ENCODE measurements around the gene URB1. TPM values are rescaled to one million over a fixed set of nuclear protein-coding genes. Genes with fewer than 3 reads are reported as not detected.

Gene URB1
- total and polyA plus RNA-seq, 2 experiments from 2014 or later = 3.4 to 10.1 TPM

GRCh38 chr21:32364387-32364786, 28.4 kb downstream of the URB1 start:
- peak overlapping the region; percentile 75 for H3K27ac ChIP-seq
- no peak overlapping the region for H3K4me3 ChIP-seq
- no peaks in the 10 kb centered on the region for H3K4me1 ChIP-seq (ENCODE audit: insufficient read depth)
- H3K79me2 ChIP-seq = no peaks in the 10 kb centered on the region
- 69% methylated on average over 7 of the region's 7 CpGs for WGBS (ENCODE audit: low lambda C conversion rate, missing lambda C conversion rate)
- TF ChIP-seq EZH2phosphoT487 (IDR thresholded peaks at IDR 0.05; ENCODE audit: low read depth, severe bottlenecking, unreplicated experiment) (no peak), EZH2 (IDR thresholded peaks at IDR 0.05; ENCODE audit: borderline replicate concordance) (no peak)
- TF ChIP-seq, protein P1, sequence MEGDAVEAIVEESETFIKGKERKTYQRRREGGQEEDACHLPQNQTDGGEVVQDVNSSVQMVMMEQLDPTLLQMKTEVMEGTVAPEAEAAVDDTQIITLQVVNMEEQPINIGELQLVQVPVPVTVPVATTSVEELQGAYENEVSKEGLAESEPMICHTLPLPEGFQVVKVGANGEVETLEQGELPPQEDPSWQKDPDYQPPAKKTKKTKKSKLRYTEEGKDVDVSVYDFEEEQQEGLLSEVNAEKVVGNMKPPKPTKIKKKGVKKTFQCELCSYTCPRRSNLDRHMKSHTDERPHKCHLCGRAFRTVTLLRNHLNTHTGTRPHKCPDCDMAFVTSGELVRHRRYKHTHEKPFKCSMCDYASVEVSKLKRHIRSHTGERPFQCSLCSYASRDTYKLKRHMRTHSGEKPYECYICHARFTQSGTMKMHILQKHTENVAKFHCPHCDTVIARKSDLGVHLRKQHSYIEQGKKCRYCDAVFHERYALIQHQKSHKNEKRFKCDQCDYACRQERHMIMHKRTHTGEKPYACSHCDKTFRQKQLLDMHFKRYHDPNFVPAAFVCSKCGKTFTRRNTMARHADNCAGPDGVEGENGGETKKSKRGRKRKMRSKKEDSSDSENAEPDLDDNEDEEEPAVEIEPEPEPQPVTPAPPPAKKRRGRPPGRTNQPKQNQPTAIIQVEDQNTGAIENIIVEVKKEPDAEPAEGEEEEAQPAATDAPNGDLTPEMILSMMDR (IDR thresholded peaks at IDR 0.05; ENCODE audit: poor library complexity) = no peak
- no peaks in the 10 kb centered on the region for H3K9me2 ChIP-seq (replicated peaks; ENCODE audit: insufficient read depth)
- no peaks in the 10 kb centered on the region for H4K20me1 ChIP-seq (ENCODE audit: insufficient read depth, poor library complexity, severe bottlenecking)
- no peak overlapping the region for H2AFZ ChIP-seq
- no peaks in the 10 kb centered on the region for H3K27me3 ChIP-seq
- peaks cover 3% of the 10 kb centered on the region for H3K36me3 ChIP-seq (replicated peaks; ENCODE audit: insufficient read depth, low read depth)
- no peak overlapping the region for H3K4me2 ChIP-seq
- no peak for DNase-seq (ENCODE audit: low spot score)
- H3K9me3 ChIP-seq (ENCODE audit: low read depth) = no peaks in the 10 kb centered on the region

- H3K4me3 ChIP-seq = no peak overlapping the region
- no peaks in the 10 kb centered on the region for H3K9me3 ChIP-seq (ENCODE audit: low read depth)
- no peak overlapping the region for H3K4me2 ChIP-seq
- H3K27ac ChIP-seq = no peak overlapping the region
- no peak overlapping the region for H2AFZ ChIP-seq
- no peak for DNase-seq (ENCODE audit: low spot score)
- H3K36me3 ChIP-seq (replicated peaks; ENCODE audit: insufficient read depth, low read depth) = no peaks in the 10 kb centered on the region
- TF ChIP-seq EZH2 (IDR thresholded peaks at IDR 0.05; ENCODE audit: borderline replicate concordance) (no peak), EZH2phosphoT487 (IDR thresholded peaks at IDR 0.05; ENCODE audit: low read depth, severe bottlenecking, unreplicated experiment) (no peak)
- TF ChIP-seq, protein P1 (IDR thresholded peaks at IDR 0.05; ENCODE audit: poor library complexity) = no peak
- H3K4me1 ChIP-seq (ENCODE audit: insufficient read depth) = no peaks in the 10 kb centered on the region
- no peaks in the 10 kb centered on the region for H3K9me2 ChIP-seq (replicated peaks; ENCODE audit: insufficient read depth)
- H3K27me3 ChIP-seq = no peaks in the 10 kb centered on the region
- WGBS (ENCODE audit: low lambda C conversion rate, missing lambda C conversion rate) = 90% methylated on average over 5 of the region's 5 CpGs
- no peaks in the 10 kb centered on the region for H3K79me2 ChIP-seq
- H4K20me1 ChIP-seq (ENCODE audit: insufficient read depth, poor library complexity, severe bottlenecking) = no peaks in the 10 kb centered on the region
Measured at GRCh38 chr21:32360401-32360975, 32.3 kb downstream of the URB1 start.

DNA sequence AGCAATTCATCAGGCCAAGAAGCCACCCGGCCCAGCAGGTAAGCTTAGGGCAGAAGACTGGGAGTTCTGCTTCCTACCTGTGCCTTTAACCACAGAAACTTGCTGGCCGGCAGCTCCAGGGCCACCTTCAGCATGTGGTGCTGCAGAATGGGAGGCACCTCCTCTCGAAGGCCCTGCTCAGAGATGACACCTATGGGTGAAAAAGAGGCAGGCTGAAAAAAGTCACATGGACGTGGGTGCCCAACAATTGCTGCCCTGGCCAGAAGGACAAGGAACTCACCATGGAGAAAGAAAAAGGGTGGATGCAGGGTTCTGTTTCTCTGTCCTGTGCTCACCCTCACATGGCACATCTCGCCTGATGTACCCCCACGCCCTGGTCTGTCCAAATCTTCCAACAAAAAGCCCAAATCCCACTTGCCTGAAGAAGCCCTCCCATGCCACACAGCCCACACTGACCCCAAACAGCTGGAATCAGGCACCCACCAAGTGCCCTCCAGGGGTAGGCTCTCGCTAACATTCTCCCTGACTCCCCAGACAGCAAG, 33.0 kb downstream of the URB1 start:
- no peak for DNase-seq (ENCODE audit: low spot score)
- H3K27ac ChIP-seq = no peak overlapping the region
- no peaks in the 10 kb centered on the region for H3K79me2 ChIP-seq
- H3K4me1 ChIP-seq (ENCODE audit: insufficient read depth) = no peaks in the 10 kb centered on the region
- WGBS (ENCODE audit: low lambda C conversion rate, missing lambda C conversion rate) = 81% methylated on average over 7 of the region's 7 CpGs
- no peak overlapping the region for H3K4me2 ChIP-seq
- no peaks in the 10 kb centered on the region for H3K9me3 ChIP-seq (ENCODE audit: low read depth)
- H3K4me3 ChIP-seq = no peak overlapping the region
- no peak overlapping the region for H2AFZ ChIP-seq
- H3K36me3 ChIP-seq (replicated peaks; ENCODE audit: insufficient read depth, low read depth) = no peaks in the 10 kb centered on the region
- no peaks in the 10 kb centered on the region for H3K27me3 ChIP-seq
- TF ChIP-seq, protein P1 (IDR thresholded peaks at IDR 0.05; ENCODE audit: poor library complexity) = no peak
- TF ChIP-seq EZH2phosphoT487 (IDR thresholded peaks at IDR 0.05; ENCODE audit: low read depth, severe bottlenecking, unreplicated experiment) (no peak), EZH2 (IDR thresholded peaks at IDR 0.05; ENCODE audit: borderline replicate concordance) (no peak)
- H3K9me2 ChIP-seq (replicated peaks; ENCODE audit: insufficient read depth) = no peaks in the 10 kb centered on the region
- H4K20me1 ChIP-seq (ENCODE audit: insufficient read depth, poor library complexity, severe bottlenecking) = no peaks in the 10 kb centered on the region

All from hepatocyte (in vitro differentiated cells).